ENCODE data around the gene PLPP1. TPM values are rescaled to one million over a fixed set of nuclear protein-coding genes. Genes with fewer than 3 reads are reported as not detected.

Gene PLPP1
- total and polyA plus RNA-seq, 2 donors (not counting 1 experiment from before 2014, with no cell fraction given) = 5.5 to 8.8 TPM

DNA sequence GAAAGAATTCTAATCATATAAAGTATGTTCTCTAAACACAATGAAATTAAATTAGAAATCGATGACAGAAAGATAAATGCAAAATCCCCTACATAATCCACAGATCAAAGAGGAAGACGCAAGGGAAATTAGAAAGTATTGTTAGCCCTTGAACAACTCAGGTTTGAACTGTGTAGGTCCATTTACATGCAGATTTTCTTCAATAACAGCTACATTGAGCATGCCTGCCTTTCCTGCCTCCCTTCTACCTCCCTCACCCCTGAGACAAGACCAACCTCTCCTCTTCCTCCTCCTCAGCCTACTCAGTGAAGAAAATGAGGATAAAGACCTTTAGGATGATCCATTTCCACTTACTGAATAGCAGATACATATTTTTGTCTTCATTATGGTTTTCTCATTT, 75.2 kb downstream of the PLPP1 start:
- Mint-ChIP-seq H3K4me3 (no peak overlapping the region), H3K27ac (no peak overlapping the region), H3K27me3 (no peaks in the 10 kb centered on the region), H3K9me3 (ENCODE audit: insufficient read depth) (no peaks in the 10 kb centered on the region), H3K4me1 (no peaks in the 10 kb centered on the region)
- H2AFZ ChIP-seq (ENCODE audit: insufficient read depth, low read depth, low read length, poor library complexity, severe bottlenecking) = no peak overlapping the region
- WGBS (ENCODE audit: insufficient coverage) = no CpG with 5 or more reads among the region's 2 CpGs
- H3K9me3 ChIP-seq (ENCODE audit: control extremely low read depth in 1 of 3, control insufficient read depth in 2 of 3, insufficient read depth in 1 of 3, low read length in 2 of 3) = no peaks in the 10 kb centered on the region
- DNase-seq = no peak
- no peaks in the 10 kb centered on the region for H4K20me1 ChIP-seq (ENCODE audit: control insufficient read depth, insufficient read depth, low read length, poor library complexity, severe bottlenecking)
- no peaks in the 10 kb centered on the region for H3K4me1 ChIP-seq (ENCODE audit: control insufficient read depth in 2 of 2, insufficient read depth in 2 of 2, low read length in 2 of 2)
- no peaks in the 10 kb centered on the region for H3K27me3 ChIP-seq (replicated peaks in 1 of 4; ENCODE audit: control extremely low read depth in 1 of 4, control insufficient read depth in 3 of 4, insufficient read depth in 4 of 4, low read length in 3 of 4)
- intact Hi-C loops (cut with micrococcal nuclease) = no loop called here
- ATAC-seq (ENCODE audit: low read depth) = no peak
- no peak overlapping the region for H3K4me3 ChIP-seq (ENCODE audit: control extremely low read depth in 1 of 5, extremely low read depth in 1 of 5, insufficient read depth in 1 of 5, low read depth in 2 of 5, low read length in 4 of 5)
- no peaks in the 10 kb centered on the region for H3K79me2 ChIP-seq (ENCODE audit: control insufficient read depth, insufficient read depth, low read length)
- POLR2A ChIA-PET = no interaction called here
- peaks cover 0 to 4% of the 10 kb centered on the region in 2 experiments for H3K36me3 ChIP-seq (replicated peaks in 1 of 2; ENCODE audit: control extremely low read depth in 1 of 2, control insufficient read depth in 1 of 2, extremely low read depth in 1 of 2, insufficient read depth in 2 of 2, low read length in 1 of 2)
- TF ChIP-seq, protein P1, sequence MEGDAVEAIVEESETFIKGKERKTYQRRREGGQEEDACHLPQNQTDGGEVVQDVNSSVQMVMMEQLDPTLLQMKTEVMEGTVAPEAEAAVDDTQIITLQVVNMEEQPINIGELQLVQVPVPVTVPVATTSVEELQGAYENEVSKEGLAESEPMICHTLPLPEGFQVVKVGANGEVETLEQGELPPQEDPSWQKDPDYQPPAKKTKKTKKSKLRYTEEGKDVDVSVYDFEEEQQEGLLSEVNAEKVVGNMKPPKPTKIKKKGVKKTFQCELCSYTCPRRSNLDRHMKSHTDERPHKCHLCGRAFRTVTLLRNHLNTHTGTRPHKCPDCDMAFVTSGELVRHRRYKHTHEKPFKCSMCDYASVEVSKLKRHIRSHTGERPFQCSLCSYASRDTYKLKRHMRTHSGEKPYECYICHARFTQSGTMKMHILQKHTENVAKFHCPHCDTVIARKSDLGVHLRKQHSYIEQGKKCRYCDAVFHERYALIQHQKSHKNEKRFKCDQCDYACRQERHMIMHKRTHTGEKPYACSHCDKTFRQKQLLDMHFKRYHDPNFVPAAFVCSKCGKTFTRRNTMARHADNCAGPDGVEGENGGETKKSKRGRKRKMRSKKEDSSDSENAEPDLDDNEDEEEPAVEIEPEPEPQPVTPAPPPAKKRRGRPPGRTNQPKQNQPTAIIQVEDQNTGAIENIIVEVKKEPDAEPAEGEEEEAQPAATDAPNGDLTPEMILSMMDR (IDR thresholded peaks at IDR 0.05) = no peak
- no peak for TF ChIP-seq EZH2 (IDR thresholded peaks at IDR 0.05; ENCODE audit: borderline replicate concordance, insufficient read depth, low read depth, low read length, poor library complexity, severe bottlenecking)
- H3K9ac ChIP-seq (ENCODE audit: low read length) = no peak overlapping the region
- H3K4me2 ChIP-seq (replicated peaks; ENCODE audit: low read depth, low read length, poor library complexity, severe bottlenecking) = no peak overlapping the region
- H3K27ac ChIP-seq (ENCODE audit: low read length in 2 of 2) = no peak overlapping the region
- CTCF ChIA-PET = no interaction called here

- no peak overlapping the region for H3K4me3 ChIP-seq (ENCODE audit: control extremely low read depth in 1 of 5, extremely low read depth in 1 of 5, insufficient read depth in 1 of 5, low read depth in 2 of 5, low read length in 4 of 5)
- no peak for ATAC-seq (ENCODE audit: low read depth)
- peaks cover 0 to 4% of the 10 kb centered on the region in 2 experiments for H3K36me3 ChIP-seq (replicated peaks in 1 of 2; ENCODE audit: control extremely low read depth in 1 of 2, control insufficient read depth in 1 of 2, extremely low read depth in 1 of 2, insufficient read depth in 2 of 2, low read length in 1 of 2)
- intact Hi-C loops (cut with micrococcal nuclease) = no loop called here
- Mint-ChIP-seq H3K27me3 (no peaks in the 10 kb centered on the region), H3K9me3 (ENCODE audit: insufficient read depth) (no peaks in the 10 kb centered on the region), H3K4me3 (no peak overlapping the region), H3K27ac (no peak overlapping the region), H3K4me1 (no peaks in the 10 kb centered on the region)
- H3K4me1 ChIP-seq (ENCODE audit: control insufficient read depth in 2 of 2, insufficient read depth in 2 of 2, low read length in 2 of 2) = no peaks in the 10 kb centered on the region
- TF ChIP-seq, protein P1 (IDR thresholded peaks at IDR 0.05) = no peak
- no peak for TF ChIP-seq EZH2 (IDR thresholded peaks at IDR 0.05; ENCODE audit: borderline replicate concordance, insufficient read depth, low read depth, low read length, poor library complexity, severe bottlenecking)
- no peaks in the 10 kb centered on the region for H3K27me3 ChIP-seq (replicated peaks in 1 of 4; ENCODE audit: control extremely low read depth in 1 of 4, control insufficient read depth in 3 of 4, insufficient read depth in 4 of 4, low read length in 3 of 4)
- WGBS (ENCODE audit: insufficient coverage) = no CpG with 5 or more reads among the region's 3 CpGs
- CTCF ChIA-PET = no interaction called here
- POLR2A ChIA-PET = no interaction called here
- H3K9me3 ChIP-seq (ENCODE audit: control extremely low read depth in 1 of 3, control insufficient read depth in 2 of 3, insufficient read depth in 1 of 3, low read length in 2 of 3) = no peaks in the 10 kb centered on the region
- H3K27ac ChIP-seq (ENCODE audit: low read length in 2 of 2) = no peak overlapping the region
- no peak for DNase-seq
- H4K20me1 ChIP-seq (ENCODE audit: control insufficient read depth, insufficient read depth, low read length, poor library complexity, severe bottlenecking) = no peaks in the 10 kb centered on the region
- no peak overlapping the region for H3K9ac ChIP-seq (ENCODE audit: low read length)
- H3K79me2 ChIP-seq (ENCODE audit: control insufficient read depth, insufficient read depth, low read length) = no peaks in the 10 kb centered on the region
- H3K4me2 ChIP-seq (replicated peaks; ENCODE audit: low read depth, low read length, poor library complexity, severe bottlenecking) = no peak overlapping the region
- H2AFZ ChIP-seq (ENCODE audit: insufficient read depth, low read depth, low read length, poor library complexity, severe bottlenecking) = no peak overlapping the region
Observed at GRCh38 chr5:55456216-55456895, 78.4 kb downstream of the PLPP1 start.
